HG03558 (cell line): ENCODE results near the gene FUS.

Experiments
- ATAC-seq: cut with Tn5 transposase; IDR thresholded peaks from one replicate; pipeline ENCODE4 v1.9.1; 2021; ENCODE audit warnings: moderate number of reproducible peaks; ENCODE audit not compliant: unreplicated experiment; ENCODE audit errors: extremely low read depth

The FUS gene

GRCh38 chr16:31224092-31224955 lies 44.4 kb downstream of the FUS start:
- ATAC-seq: no peak

- ATAC-seq: no peak
These were observed 45.3 kb downstream of the FUS start for GRCh38 chr16:31225193-31225592.

- no peak for ATAC-seq
These were observed 48.3 kb downstream of the FUS start for GRCh38 chr16:31228206-31228605.

- ATAC-seq: no peak
These were observed 49.6 kb downstream of the FUS start for GRCh38 chr16:31229501-31229900.

- ATAC-seq: no peak
These were observed 58.1 kb downstream of the FUS start for GRCh38 chr16:31238041-31238440.
